ENCODE results near the gene KCNMB3.

- TF ChIP-seq CEBPB (IDR thresholded peaks at IDR 0.05; ENCODE audit: low read depth): no peak
- TF ChIP-seq CTCF (IDR thresholded peaks at IDR 0.05 in 2 of 3, conservative IDR thresholded peaks at IDR 0.05 in 1 of 3; ENCODE audit: borderline replicate concordance in 1 of 3, insufficient read depth in 1 of 3, low read depth in 2 of 3, low read length in 2 of 3): no peak
These were observed 17.6 kb upstream of the KCNMB3 start for GRCh38 chr3:179268400-179269051.

Data from HCT116 (cell line).